MM.1S (cell line): Measurements from ENCODE around the gene MAPK11.

Experiments used
- DNase-seq: peaks from one replicate; pipeline ENCODE4 v3.0.0-alpha.2; 2015
- H2AFZ ChIP-seq: fragments of 300-600 bp; sonication (generic); 2 replicates; pipeline ENCODE4 v1.6.0; 2016; ENCODE audit warnings: antibody characterized with exemption, low read length
- H3F3A ChIP-seq: fragments of 300-600 bp; sonication (generic); 2 replicates; pipeline ENCODE4 v1.6.1; 2016; ENCODE audit warnings: mild to moderate bottlenecking, antibody characterized with exemption, low read length, moderate library complexity, mixed read lengths; ENCODE audit not compliant: insufficient read depth
- H3K27ac ChIP-seq: fragments of 300-600 bp; sonication (generic); 2 replicates; pipeline ENCODE4 v1.5.1; 2016; ENCODE audit warnings: mild to moderate bottlenecking, low read length
- H3K27me3 ChIP-seq: fragments of 300-600 bp; sonication (generic); replicated peaks from 2 replicates; pipeline ENCODE4 v1.6.0; 2016; ENCODE audit warnings: low read length; ENCODE audit not compliant: insufficient read depth
- H3K36me3 ChIP-seq: fragments of 300-600 bp; sonication (generic); replicated peaks from 2 replicates; pipeline ENCODE4 v1.6.1; 2016; ENCODE audit warnings: mild to moderate bottlenecking, low read length, mixed read lengths; ENCODE audit not compliant: insufficient read depth
- H3K4me1 ChIP-seq: fragments of 300-600 bp; sonication (generic); 2 replicates; pipeline ENCODE4 v1.6.1; 2016; ENCODE audit warnings: low read length, mixed read lengths
- H3K4me2 ChIP-seq: fragments of 300-600 bp; sonication (generic); 2 replicates; pipeline ENCODE4 v1.6.0; 2016; ENCODE audit warnings: low read depth, low read length
- H3K4me3 ChIP-seq: fragments of 300-600 bp; sonication (generic); 2 replicates; pipeline ENCODE4 v1.5.1; 2016; ENCODE audit warnings: low read length, mixed read lengths
- H3K79me2 ChIP-seq: fragments of 300-600 bp; sonication (generic); 2 replicates; pipeline ENCODE4 v1.6.1; 2016; ENCODE audit warnings: mixed run types, low read length, mixed read lengths
- H3K9ac ChIP-seq: fragments of 300-600 bp; sonication (generic); 2 replicates; pipeline ENCODE4 v1.6.1; 2016; ENCODE audit warnings: low read length, mixed read lengths
- H3K9me2 ChIP-seq: fragments of 300-600 bp; sonication (generic); replicated peaks from 2 replicates; pipeline ENCODE4 v1.6.1; 2016; ENCODE audit warnings: mild to moderate bottlenecking, low read length, mixed read lengths; ENCODE audit not compliant: insufficient read depth
- H3K9me3 ChIP-seq: fragments of 300-600 bp; sonication (generic); replicated peaks from 2 replicates; pipeline ENCODE4 v1.6.1; 2016; ENCODE audit warnings: mild to moderate bottlenecking, low read length, mixed read lengths; ENCODE audit not compliant: insufficient read depth
- H4K20me1 ChIP-seq: fragments of 300-600 bp; sonication (generic); 2 replicates; pipeline ENCODE4 v1.6.1; 2016; ENCODE audit warnings: mild to moderate bottlenecking, low read length, moderate library complexity, mixed read lengths; ENCODE audit not compliant: insufficient read depth
- EZH2 ChIP-seq: fragments of 300-600 bp; sonication (generic); optimal IDR thresholded peaks from 2 replicates; pipeline ENCODE3; 2017; ENCODE audit warnings: low read depth, mild to moderate bottlenecking, antibody characterized with exemption, low read length, mixed read lengths
- EZH2phosphoT487 ChIP-seq: fragments of 300-600 bp; sonication (generic); IDR thresholded peaks from 2 replicates; pipeline ENCODE4 v1.6.1; 2018; ENCODE audit warnings: antibody characterized with exemption, low read length
- TF ChIP-seq, protein P1 (sequence below): fragments of 300-600 bp; sonication (generic); IDR thresholded peaks from 2 replicates; pipeline ENCODE4 v1.5.1; 2016; ENCODE audit warnings: antibody characterized with exemption, low read length, mixed read lengths

MAPK11 gene

GRCh38 chr22:50216055-50216683 is 54.0 kb downstream of the MAPK11 start:
- Histone ChIP-seq H3K9ac (no peak overlapping the region), H3K9me2 (no peaks in the 10 kb centered on the region), H3K4me3 (no peak overlapping the region), H4K20me1 (no peaks in the 10 kb centered on the region), H3K79me2 (peaks cover 20% of the 10 kb centered on the region), H3K4me2 (no peak overlapping the region), H3K27me3 (no peaks in the 10 kb centered on the region), H3K27ac (no peak overlapping the region), H2AFZ (no peak overlapping the region), H3K9me3 (no peaks in the 10 kb centered on the region), H3F3A (no peaks in the 10 kb centered on the region), H3K36me3 (no peaks in the 10 kb centered on the region; the same call in 1 of the 2 replicates), H3K4me1 (no peaks in the 10 kb centered on the region)
- no peak for DNase-seq
- TF ChIP-seq EZH2phosphoT487 (no peak), EZH2 (no peak)
- TF ChIP-seq, protein P1, sequence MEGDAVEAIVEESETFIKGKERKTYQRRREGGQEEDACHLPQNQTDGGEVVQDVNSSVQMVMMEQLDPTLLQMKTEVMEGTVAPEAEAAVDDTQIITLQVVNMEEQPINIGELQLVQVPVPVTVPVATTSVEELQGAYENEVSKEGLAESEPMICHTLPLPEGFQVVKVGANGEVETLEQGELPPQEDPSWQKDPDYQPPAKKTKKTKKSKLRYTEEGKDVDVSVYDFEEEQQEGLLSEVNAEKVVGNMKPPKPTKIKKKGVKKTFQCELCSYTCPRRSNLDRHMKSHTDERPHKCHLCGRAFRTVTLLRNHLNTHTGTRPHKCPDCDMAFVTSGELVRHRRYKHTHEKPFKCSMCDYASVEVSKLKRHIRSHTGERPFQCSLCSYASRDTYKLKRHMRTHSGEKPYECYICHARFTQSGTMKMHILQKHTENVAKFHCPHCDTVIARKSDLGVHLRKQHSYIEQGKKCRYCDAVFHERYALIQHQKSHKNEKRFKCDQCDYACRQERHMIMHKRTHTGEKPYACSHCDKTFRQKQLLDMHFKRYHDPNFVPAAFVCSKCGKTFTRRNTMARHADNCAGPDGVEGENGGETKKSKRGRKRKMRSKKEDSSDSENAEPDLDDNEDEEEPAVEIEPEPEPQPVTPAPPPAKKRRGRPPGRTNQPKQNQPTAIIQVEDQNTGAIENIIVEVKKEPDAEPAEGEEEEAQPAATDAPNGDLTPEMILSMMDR, result no peak

GRCh38 chr22:50215297-50216054 is 54.7 kb downstream of the MAPK11 start:
- Histone ChIP-seq H3K9me2 (no peaks in the 10 kb centered on the region), H3K79me2 (peaks cover 20% of the 10 kb centered on the region), H3F3A (no peaks in the 10 kb centered on the region), H3K4me3 (no peak overlapping the region), H3K4me2 (no peak overlapping the region), H3K36me3 (no peaks in the 10 kb centered on the region; the same call in 1 of the 2 replicates), H2AFZ (no peak overlapping the region), H3K9me3 (no peaks in the 10 kb centered on the region), H3K4me1 (no peaks in the 10 kb centered on the region), H3K27ac (no peak overlapping the region), H3K27me3 (no peaks in the 10 kb centered on the region), H3K9ac (no peak overlapping the region), H4K20me1 (no peaks in the 10 kb centered on the region)
- no peak for DNase-seq
- TF ChIP-seq, protein P1, result no peak
- TF ChIP-seq EZH2phosphoT487 (no peak), EZH2 (no peak)
